Stimulated activated naive CD8-positive, alpha-beta T cell treated with anti-CD3 and anti-CD28 coated beads, Interleukin-15, Interleukin-2, amounts not matched to agents 100 ng/mL and 50 ng/mL, for 24 hours (primary cell): ENCODE measurements around the gene MEI4.

Experiments
- H3K27ac Mint-ChIP-seq: one replicate; pipeline ENCODE4 v1.8.0; 2021; ENCODE audit warnings: mild to moderate bottlenecking, mixed read lengths
- H3K27me3 Mint-ChIP-seq: one replicate; pipeline ENCODE4 v1.8.0; 2021; ENCODE audit warnings: mixed read lengths
- H3K36me3 Mint-ChIP-seq: one replicate; pipeline ENCODE4 v1.8.0; 2021; ENCODE audit warnings: low read depth, mixed read lengths
- H3K4me1 Mint-ChIP-seq: one replicate; pipeline ENCODE4 v1.8.0; 2021; ENCODE audit warnings: low read depth, mixed read lengths
- H3K4me3 Mint-ChIP-seq: one replicate; pipeline ENCODE4 v1.8.0; 2021; ENCODE audit warnings: mild to moderate bottlenecking, mixed read lengths
- H3K9me3 Mint-ChIP-seq: one replicate; pipeline ENCODE4 v1.8.0; 2021; ENCODE audit warnings: mixed read lengths

Gene MEI4

DNA sequence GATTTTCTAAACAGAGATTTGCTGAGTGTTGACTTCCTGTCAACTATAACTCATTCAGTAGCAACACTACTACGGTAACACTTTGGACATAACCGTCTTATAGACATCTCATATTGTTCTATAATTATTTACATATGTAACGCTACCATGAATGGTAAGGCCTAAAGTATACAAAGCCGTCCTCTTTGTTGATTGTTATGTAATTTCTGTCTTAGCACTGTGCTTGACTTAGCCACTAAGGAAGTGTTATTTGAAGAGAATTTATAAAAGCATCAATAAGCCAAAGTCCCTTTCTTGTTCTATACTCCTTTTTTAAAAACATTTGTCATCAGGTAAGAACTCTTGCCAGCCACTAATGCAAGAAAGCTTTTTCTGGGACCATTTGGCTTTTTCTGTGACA lies 240.6 kb downstream of the MEI4 start:
- H3K36me3 Mint-ChIP-seq, result no peaks in the 10 kb centered on the region

DNA sequence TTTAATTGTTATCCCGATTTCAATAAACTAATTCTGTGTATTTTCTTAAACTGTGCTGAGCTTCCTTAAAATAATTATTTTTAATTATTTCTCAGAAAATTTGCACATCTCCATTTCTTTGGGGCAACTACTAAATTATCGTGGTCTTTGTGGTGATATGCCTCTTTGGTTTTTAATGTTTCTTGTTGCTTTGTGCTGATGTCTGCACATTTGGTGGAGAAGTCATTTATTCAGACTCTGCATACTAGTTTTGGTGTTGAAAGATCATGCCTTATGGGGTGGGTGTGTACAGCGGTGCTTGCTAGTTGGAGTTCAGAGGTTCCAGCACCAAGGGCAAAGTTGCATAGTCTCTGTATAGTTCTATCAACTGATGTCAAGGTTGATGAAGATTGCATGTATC lies 253.2 kb downstream of the MEI4 start:
- Mint-ChIP-seq H3K4me3 (no peak overlapping the region), H3K27me3 (no peaks in the 10 kb centered on the region), H3K4me1 (no peaks in the 10 kb centered on the region), H3K27ac (no peak overlapping the region), H3K9me3 (peaks cover 9% of the 10 kb centered on the region), H3K36me3 (no peaks in the 10 kb centered on the region)

More for the DNA sequence above, 240.6 kb downstream of the MEI4 start:
- Mint-ChIP-seq H3K9me3 (peaks cover 20% of the 10 kb centered on the region), H3K27ac (no peak overlapping the region), H3K4me3 (no peak overlapping the region), H3K27me3 (no peaks in the 10 kb centered on the region), H3K4me1 (no peaks in the 10 kb centered on the region)

DNA sequence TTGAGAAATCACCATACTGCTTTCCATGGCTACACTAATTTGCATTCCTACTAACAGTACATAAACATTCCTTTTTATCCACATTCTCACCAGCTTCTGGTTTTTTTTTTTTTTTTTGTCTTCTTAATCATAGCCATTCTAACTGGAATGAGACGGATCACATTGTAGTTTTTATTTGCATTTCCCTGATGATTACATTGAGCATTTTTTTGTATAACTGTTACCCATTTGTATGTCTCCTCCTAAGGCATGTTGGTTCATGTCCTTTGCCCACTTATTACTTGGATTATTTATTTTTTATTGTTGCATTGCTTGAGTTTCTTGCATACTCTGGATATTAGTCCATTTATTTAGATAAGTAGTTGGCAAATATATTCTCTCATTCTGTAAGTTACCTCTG lies 258.0 kb downstream of the MEI4 start:
- no peaks in the 10 kb centered on the region for H3K27me3 Mint-ChIP-seq
- no peaks in the 10 kb centered on the region for H3K4me1 Mint-ChIP-seq
- no peak overlapping the region for H3K27ac Mint-ChIP-seq
- H3K4me3 Mint-ChIP-seq, result no peak overlapping the region
- peaks cover 19% of the 10 kb centered on the region for H3K9me3 Mint-ChIP-seq
- H3K36me3 Mint-ChIP-seq, result no peaks in the 10 kb centered on the region

DNA sequence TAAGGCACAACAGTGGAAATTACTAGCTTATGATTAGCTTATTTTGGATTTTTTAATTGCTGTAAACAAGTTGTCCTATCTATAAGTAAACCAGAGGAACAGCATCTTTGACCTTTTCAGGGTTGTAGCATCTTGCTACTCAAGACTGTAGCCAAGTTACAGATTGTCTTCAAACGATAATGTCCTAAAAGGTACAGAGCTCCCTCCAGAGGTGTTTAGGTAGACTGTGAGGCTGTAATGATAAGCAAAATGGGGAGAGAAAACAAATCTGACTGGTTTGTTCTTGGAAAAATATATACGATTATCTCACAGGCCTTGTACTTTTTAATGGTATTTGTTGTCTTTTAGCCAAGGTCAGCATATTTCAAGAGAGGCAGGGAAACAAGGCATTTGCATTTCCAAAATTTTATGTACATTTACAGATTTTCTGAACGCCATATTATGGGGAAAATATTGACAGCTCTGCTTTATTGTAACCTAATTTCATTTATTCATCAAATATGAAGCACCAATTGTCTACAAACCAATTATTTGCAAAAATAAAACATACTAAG lies 273.4 kb downstream of the MEI4 start:
- no peak overlapping the region for H3K4me3 Mint-ChIP-seq
- no peaks in the 10 kb centered on the region for H3K4me1 Mint-ChIP-seq
- peaks cover 3% of the 10 kb centered on the region for H3K9me3 Mint-ChIP-seq
- no peaks in the 10 kb centered on the region for H3K36me3 Mint-ChIP-seq
- H3K27me3 Mint-ChIP-seq, result no peaks in the 10 kb centered on the region
- H3K27ac Mint-ChIP-seq, result no peak overlapping the region

DNA sequence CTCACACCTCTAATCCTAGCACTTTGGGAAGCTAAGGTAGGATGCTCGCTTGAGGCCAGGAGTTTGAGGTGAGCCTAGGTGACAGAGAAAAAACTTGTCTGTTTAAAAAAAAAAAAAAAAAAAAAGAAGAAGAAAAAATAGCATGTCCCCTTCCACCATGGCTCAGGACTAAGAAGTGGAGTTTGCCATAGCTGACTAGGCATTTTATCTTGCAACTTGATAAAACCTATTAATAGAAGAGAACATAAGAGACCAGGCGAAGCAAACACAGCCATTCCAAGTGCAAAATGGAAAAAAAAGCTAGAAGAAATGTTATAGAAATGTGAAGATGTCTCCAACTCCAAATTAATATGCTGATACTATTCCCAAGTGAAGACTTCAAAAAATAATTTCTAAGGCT lies 277.5 kb downstream of the MEI4 start:
- Mint-ChIP-seq H3K4me3 (no peak overlapping the region), H3K4me1 (no peaks in the 10 kb centered on the region), H3K36me3 (no peaks in the 10 kb centered on the region), H3K27ac (no peak overlapping the region), H3K27me3 (no peaks in the 10 kb centered on the region), H3K9me3 (no peaks in the 10 kb centered on the region)

DNA sequence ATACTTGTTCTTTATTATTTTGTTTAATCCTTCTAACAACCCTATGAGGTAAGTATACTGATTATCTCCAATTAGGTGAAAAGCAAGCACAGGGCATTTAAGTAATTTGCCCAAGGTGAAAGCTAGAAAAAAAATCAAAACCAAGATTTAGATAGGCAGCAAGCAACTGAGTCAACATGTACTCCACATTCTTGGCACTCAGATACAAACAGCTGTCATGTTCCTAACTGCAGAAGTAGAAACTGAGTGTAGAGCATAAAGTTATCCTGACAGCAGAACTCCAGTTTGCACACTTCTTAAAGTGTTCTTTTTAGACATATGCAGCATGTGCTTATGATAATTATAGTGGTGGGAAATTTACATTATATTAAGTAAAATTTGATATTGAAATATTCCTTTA lies 278.1 kb downstream of the MEI4 start:
- Mint-ChIP-seq H3K27me3 (no peaks in the 10 kb centered on the region), H3K36me3 (no peaks in the 10 kb centered on the region)

DNA sequence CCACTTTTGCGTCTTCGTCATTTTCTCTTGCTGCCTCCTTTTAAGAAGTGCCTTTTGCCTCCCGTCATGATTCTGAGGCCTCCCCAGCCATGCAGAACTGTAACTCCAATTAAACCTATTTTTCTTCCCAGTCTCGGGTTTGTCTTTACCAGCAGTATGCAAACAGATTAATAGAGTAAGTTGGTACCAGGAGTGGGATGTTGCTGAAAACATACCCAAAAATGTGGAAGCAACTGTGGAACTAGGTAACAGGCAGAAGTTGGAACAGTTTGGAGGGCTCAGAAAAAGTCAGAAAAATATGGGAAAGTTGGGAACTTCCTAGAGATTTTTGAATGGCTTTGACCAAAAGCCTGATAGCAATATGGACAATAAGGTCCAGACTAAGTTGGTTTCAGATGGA lies 309.2 kb downstream of the MEI4 start:
- Mint-ChIP-seq H3K9me3 (peaks cover 25% of the 10 kb centered on the region), H3K36me3 (no peaks in the 10 kb centered on the region), H3K4me3 (no peak overlapping the region), H3K27me3 (no peaks in the 10 kb centered on the region), H3K27ac (no peak overlapping the region), H3K4me1 (no peaks in the 10 kb centered on the region)

More for the DNA sequence above, 278.1 kb downstream of the MEI4 start:
- no peak overlapping the region for H3K27ac Mint-ChIP-seq
- H3K4me1 Mint-ChIP-seq, result no peaks in the 10 kb centered on the region
- H3K4me3 Mint-ChIP-seq, result no peak overlapping the region
- H3K9me3 Mint-ChIP-seq, result no peaks in the 10 kb centered on the region

DNA sequence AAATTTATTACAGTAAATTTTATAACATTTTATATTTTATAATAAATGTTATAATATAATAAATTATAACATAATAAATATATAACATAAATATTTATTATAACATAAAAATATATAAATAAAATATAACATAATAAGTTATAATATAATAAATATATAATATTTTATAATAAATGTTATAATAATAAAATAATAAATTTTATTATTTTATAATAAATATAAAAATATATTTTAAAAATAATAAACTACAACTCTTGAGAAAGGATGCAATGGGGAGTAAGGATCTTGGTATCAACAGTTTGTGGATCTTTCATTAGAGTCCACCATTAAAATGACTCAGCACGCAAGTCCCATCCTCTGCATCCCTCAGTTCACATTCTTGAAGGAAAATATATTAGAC lies 312.6 kb downstream of the MEI4 start:
- H3K36me3 Mint-ChIP-seq, result no peaks in the 10 kb centered on the region
- H3K9me3 Mint-ChIP-seq, result peaks cover 21% of the 10 kb centered on the region
- H3K27me3 Mint-ChIP-seq, result no peaks in the 10 kb centered on the region
- no peak overlapping the region for H3K4me3 Mint-ChIP-seq
- no peaks in the 10 kb centered on the region for H3K4me1 Mint-ChIP-seq
- no peak overlapping the region for H3K27ac Mint-ChIP-seq

DNA sequence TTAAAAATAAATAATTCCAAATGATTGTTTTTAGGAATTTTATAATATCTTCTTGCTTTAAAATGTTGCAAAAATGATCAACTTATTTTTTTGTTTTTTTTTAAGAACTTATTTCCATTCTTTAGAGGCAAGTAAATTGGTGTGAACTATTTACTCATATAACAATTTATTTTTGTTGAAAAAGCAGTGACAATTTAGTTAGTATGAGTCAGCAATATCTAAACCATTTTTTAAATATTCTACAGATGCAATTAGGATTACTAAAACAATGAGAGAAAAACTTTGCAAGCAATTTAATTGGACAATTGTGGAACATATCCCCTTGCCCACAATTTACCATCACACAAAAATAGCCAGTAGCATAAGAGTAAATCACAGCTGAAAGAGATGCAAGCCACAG lies 319.5 kb downstream of the MEI4 start:
- no peak overlapping the region for H3K4me3 Mint-ChIP-seq
- no peak overlapping the region for H3K27ac Mint-ChIP-seq
- no peaks in the 10 kb centered on the region for H3K27me3 Mint-ChIP-seq
- H3K9me3 Mint-ChIP-seq, result peaks cover 9% of the 10 kb centered on the region
- no peaks in the 10 kb centered on the region for H3K4me1 Mint-ChIP-seq
- H3K36me3 Mint-ChIP-seq, result no peaks in the 10 kb centered on the region
